NAMALWA (cell line): ENCODE data around the gene PXMP2.
A peak's percentile ranks its signal among the peaks of the same experiment; 100 is the strongest.
"Not testable (repeated sequence)": the region's sequence is repeated elsewhere in the genome, so short reads cannot be mapped to it uniquely, and the experiment has no call there.

Experiments
- DNase-seq: peaks from one replicate; pipeline ENCODE4 v3.0.0-alpha.2; 2015; ENCODE audit warnings: low spot score

The PXMP2 gene

DNA sequence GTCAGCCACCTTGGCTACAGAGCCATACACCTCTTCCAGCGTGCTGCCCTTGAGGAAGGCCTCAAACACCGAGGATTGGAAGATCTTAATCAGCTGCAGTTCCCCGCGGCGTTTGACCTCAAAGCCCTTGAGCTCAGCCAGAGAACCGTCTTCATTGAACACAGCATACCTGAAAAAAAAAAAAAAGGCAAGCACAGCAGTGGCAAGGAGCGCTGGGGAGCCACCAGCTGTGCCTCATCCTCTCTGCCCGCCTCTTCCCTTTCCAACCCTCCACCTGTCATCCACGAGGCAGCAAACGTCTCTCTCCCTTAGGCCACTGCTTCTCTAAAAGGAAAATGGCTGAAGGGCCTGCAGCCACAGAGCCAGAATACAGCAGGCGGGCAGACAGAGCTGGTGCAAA, 26.4 kb upstream of the PXMP2 start:
- no peak for DNase-seq

DNA sequence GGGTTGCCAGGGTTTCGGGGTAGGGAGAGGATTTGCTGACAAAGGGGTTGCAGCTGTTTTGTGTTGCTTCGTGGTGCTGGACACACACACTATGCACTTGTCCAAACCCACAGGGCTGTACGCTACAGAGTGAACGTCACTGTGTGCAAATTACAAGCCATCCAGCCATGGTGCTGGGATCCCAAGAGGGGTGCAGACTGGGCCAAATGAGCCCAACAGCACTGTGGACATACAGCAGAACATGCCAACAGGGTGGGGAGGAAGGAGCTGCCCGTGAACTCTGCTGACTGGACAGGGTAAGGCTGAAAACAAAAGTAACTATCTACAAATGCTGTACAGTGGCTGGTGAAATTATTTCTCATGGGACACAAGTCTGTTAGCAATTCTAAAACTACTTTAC, 25.4 kb upstream of the PXMP2 start:
- DNase-seq: no peak

DNA sequence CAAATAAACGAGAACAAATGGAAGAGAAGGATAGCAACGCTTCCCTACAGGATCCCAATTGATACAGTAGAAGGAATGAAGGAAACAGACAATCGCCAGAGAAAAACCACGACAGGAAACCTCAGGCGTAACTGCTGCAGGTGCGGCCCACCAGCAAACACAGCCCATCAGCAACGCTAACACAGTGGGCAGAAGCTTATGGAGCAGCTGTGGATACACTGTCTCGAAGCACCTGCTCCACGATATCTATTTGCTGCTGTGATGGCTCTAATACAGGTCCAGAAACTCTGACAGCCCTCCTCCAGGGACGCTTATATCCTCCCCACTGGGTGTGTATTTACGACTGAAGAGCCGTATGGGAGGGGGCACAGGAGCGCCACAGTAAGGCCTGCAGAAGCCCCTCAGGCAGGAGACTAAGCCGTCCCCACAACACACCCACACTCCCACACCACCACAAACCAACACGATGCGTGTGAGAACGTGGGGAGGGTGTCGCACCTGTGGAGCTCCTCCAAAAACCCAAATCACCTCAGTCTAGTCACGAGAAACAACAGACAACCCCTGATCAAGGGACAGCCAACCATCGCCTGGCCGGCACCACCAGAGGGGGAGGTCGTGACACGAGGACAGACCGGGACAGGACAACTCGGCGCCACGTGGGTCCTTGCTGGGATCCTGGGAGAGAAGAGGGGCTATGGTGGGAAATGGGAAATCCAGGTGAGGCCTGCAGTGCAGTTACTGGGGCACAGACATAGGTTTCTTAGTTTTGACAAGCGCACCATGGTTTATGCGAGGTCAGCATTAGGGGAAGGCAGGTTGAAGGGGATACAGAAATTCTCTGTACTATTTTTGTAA, 24.3 kb upstream of the PXMP2 start:
- DNase-seq: no peak

GRCh38 chr12:132664206-132665148, 22.9 kb upstream of the PXMP2 start:
- no peak for DNase-seq

GRCh38 chr12:132665149-132665491, 22.3 kb upstream of the PXMP2 start:
- no peak for DNase-seq

GRCh38 chr12:132665794-132666193, 21.6 kb upstream of the PXMP2 start:
- DNase-seq: no peak

DNA sequence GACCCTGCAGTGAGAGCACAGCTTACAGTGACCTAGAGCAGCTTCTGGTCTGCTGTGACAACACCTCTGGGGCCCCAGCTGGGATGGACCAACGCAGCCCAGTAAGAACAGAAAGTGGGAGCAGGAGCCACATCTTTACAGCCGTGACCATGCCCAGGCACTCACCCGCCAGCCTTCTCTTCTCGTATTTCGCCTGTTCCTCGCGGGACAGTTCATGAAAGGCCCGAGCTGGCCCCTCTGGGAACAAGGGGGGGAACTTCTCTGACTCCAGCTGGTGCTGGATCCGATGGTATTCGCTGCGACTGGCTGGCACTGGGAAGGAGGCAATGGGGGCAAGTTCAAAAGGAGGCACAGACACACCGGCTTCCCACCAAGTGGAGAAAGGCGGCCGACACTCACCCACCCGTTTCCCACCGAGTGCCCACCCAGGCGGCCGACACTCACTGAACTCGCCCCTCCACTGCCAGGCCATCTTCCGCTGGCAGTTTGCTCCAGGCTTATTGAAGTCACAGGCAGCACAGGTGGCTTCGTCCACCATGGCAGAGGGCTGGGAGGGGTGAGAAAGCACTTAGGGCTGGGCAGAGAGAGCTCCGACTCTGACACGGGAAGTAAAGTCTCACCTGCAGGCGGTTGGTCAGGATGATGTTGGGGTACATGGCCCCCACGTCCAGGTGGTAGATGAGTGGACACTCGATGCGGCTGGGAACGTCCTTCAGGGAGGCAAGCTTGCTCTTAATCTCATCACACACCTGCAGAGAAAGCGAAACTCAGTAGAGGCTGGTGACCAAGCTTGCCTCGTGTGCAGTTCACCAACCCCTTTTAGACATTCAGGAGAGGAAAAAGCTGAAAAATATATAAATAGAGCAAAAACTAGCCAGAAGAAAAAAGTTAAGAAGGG, 18.9 kb upstream of the PXMP2 start:
- no peak for DNase-seq

GRCh38 chr12:132669166-132669879, 18.1 kb upstream of the PXMP2 start:
- no peak for DNase-seq

- DNase-seq: no peak
Observed at GRCh38 chr12:132672116-132672515, 15.3 kb upstream of the PXMP2 start.

DNA sequence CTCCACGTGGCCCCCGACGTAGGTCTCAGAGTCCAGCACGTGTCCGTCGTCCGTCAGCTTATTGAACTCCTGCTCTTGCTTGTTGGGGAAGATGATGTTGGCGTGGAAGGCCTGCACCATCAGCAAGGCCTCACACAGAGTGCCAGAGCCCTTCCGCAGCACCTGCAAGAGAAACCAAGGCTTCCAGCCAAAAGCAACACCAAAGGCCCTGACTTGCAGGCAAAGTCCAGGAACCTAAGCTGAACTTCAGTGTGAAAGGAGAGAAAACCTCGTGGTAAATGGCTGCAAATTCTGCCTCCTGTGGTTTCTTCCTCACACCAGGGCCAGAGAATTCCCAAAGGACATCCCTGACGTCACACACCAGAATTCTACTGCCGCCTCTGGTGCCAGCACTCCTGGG, 14.7 kb upstream of the PXMP2 start:
- no peak for DNase-seq

DNA sequence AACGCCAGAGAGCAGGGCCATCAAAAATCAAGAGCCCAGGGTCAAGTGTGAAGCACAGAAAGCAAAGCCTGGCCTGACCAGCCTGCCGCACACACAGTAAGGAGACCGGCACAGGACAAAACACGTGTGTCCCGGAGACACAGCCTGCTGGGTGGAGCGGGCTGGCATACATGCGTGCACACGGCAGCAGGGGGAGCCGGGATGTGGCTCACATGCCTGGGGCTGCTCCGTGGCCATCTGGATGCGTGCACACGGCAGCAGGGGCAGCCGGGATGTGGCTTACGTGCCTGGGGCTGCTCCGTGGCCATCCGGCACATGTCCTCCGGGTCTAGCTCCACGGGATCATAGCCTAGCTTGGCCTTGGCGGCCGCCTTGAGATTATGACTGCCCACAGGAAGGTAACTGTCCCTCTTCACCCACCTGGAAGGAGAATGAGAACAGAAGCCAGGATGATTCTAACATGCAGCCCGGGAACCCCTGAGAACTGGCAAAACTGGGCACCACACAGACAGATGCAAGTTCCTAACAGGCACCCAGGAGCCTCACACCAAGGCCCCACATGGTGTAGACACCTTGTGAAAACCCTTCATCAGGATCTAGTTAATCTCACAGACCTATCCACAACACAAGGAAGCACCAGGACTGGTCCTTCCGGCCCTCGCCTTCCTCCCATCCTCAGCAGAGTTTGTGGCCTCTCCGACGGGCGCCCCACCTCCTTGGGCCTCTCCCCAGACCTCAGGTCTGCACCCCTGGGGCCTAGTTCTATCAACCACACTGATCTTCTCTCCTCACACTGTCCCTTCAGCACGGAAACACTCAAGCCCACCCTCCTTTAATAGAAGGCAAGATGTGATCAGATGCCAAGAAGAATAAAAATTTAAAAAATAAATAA, 13.9 kb upstream of the PXMP2 start:
- no peak for DNase-seq

DNA sequence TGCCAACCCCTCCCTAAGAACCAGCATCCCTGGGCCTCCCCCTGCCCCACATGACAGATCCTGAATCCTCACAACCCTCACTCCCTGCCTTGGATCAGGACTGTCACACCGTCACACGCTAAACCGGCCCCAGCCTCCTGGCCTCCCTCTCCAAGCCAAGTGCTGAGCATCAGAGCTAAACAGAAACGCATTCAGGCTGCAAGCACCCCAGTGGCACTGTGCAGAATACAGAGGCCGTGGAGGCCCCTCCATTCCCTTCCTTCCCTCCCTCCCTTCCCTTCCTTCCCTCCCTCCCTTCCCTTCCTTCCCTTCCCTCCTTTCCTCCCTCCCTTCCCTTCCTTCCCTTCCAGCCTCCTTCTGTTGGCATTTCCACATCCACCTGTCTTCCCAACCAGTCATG, 12.8 kb upstream of the PXMP2 start:
- no peak for DNase-seq

DNA sequence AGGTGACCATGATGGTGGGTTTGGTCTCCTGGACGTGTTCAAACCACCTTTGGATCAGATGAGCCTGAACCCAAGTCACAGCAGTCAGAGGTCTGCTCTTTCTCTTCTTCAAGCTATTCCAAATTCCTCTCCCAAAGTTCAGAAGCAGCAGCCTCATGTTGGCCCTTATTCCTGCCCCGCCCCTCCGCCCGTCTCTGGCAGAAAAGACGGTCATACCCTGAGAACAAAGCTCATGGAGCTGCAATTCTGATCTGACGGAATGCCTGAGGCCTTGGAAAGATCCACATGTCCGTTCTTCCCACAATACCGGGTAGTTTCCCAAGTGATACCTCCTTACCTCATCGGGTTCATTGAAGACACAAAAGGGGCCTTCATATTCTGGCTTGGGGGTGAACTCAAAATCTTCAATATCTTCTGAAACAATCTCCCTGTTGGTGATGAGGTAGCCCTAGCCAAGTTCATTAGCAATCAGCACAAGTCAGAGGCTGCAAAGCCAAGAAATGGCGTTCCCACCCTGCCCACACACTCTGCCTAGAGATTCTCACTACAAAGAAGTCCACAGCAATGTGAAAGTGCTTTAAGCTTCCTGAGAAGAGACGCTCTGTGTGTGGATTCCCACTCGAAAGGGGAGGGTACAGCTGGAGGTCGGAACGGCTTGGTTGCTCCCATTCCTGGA, 11.5 kb upstream of the PXMP2 start:
- DNase-seq: no peak

DNA sequence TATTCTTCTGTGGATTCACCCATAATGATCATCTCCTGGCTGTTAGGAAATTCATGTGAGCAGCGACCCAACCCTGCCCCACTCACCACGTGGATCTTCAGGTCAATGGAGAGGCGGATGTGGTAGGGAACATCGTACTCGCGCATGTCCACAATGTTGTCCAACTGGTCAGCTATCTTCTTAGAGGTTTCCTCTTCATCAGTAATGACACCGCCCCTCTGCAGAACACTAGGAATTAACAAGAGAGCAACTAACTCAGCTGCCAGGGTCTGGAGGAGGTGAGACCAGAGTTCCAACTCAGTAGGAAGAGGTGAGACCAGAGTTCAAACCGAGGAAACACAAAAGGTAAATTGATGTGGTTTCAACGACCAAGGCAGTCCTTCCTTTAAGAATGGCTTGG, 9.9 kb upstream of the PXMP2 start:
- no peak for DNase-seq

GRCh38 chr12:132685400-132685799, 2.0 kb upstream of the PXMP2 start:
- peak; percentile 26 for DNase-seq

- DNase-seq: no peak
Observed at GRCh38 chr12:132686825-132687210, 569 bp upstream of the PXMP2 start.

GRCh38 chr12:132689227-132689626, 1.8 kb downstream of the PXMP2 start:
- no peak for DNase-seq

DNA sequence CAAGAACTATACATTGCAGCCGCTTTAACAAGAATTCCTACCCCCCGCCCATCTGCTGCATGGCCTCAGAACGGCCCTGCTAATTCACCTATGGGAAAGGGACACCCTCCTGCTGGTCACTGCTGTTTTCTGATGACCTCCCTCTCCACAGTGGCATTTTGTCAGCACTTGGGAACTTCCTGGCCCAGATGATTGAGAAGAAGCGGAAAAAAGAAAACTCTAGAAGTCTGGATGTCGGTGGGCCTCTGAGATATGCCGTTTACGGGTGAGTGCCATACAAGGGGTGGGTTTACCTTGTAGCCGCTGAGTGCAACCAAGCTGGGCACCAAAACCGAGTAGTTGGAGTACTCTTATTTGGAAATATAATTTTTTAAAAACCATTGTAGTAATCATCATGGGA, 2.7 kb downstream of the PXMP2 start:
- no peak for DNase-seq

- not testable (repeated sequence) for DNase-seq
Observed at GRCh38 chr12:132692030-132692429, 4.6 kb downstream of the PXMP2 start.

DNA sequence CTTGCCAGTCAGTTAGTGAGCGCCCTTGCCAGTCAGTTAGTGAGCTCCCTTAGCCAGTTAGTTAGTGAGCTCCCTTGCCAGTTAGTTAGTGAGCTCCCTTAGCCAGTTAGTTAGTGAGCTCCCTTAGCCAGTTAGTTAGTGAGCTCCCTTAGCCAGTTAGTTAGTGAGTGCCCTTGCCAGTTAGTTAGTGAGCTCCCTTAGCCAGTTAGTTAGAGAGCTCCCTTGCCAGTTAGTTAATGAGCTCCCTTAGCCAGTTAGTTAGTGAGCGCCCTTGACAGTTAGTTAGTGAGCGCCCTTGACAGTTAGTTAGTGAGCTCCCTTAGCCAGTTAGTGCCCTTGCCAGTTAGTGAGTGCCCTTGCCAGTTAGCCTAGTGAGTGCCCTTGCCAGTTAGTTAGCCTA, 7.5 kb downstream of the PXMP2 start:
- not testable (repeated sequence) for DNase-seq
